Measurements from ENCODE around the gene BCL3.
A peak's percentile ranks its signal among the peaks of the same experiment; 100 is the strongest.

GRCh38 chr19:44757735-44758505, 9.4 kb downstream of the BCL3 start:
- peak; percentile 44 to 49 (median 48) for TF ChIP-seq CTCF (IDR thresholded peaks at IDR 0.05)
- peak in 1 of 2 donors; percentile 19 for TF ChIP-seq POLR2A (IDR thresholded peaks at IDR 0.05)

Measured in uterus (tissue), 2 donors.